HepG2 (cell line): Measurements from ENCODE around the gene OR9A4. TPM values are rescaled to one million over a fixed set of nuclear protein-coding genes. Genes with fewer than 3 reads are reported as not detected.

ENCODE experiments used
- ATAC-seq: fragments of 200-7000 bp; cut with Tn5 transposase; 3 replicates; pipeline ENCODE4 v1.9.1; 2020; ENCODE audit warnings: mild to moderate bottlenecking, moderate library complexity
- BruUV-seq: library from RNA; stranded (reverse); fragments of 400-500 nt; replicated peaks from 2 replicates; lab custom pipeline; 2021; lab: Mats Ljungman, UMichigan
- CTCF ChIA-PET: fragments of 300-600 bp; formaldehyde crosslinking; extraction: SDS; loops from one replicate; lab custom pipeline; 2021; ENCODE audit warnings: low total read pairs, inconsistent platforms, low intra/inter-chr PET ratio; lab: Yijun Ruan, JAX
- POLR2A ChIA-PET: fragments of 350-600 bp; sonication (Branson Sonifier 250); formaldehyde crosslinking; loops from one replicate; lab custom pipeline; 2020; ENCODE audit warnings: antibody characterized with exemption, inconsistent platforms; lab: Yijun Ruan, JAX
- DNase-seq: peaks from one replicate; pipeline ENCODE4 v3.0.0-alpha.2; 2015; ENCODE audit warnings: low spot score
- FAIRE-seq: peaks from 3 replicates; lab custom pipeline; 2011; peaks lifted over from hg19 to GRCh38; lab: Jason Lieb, UNC
- H2AFZ ChIP-seq: one replicate; pipeline ENCODE4 v1.6.1; 2011; ENCODE audit warnings: low read length, inconsistent platforms
- H3K27ac ChIP-seq: fragments of 300-600 bp; 3 replicates; pipeline ENCODE4 v1.8.0; 2011; ENCODE audit warnings: mixed run types, mild to moderate bottlenecking, mixed read lengths, low read length, inconsistent platforms; ENCODE audit not compliant: insufficient read depth; ENCODE audit errors: extremely low read length
- H3K27me3 ChIP-seq, 2 experiments: fragments of 200-600 bp in 1 of 2; 2 replicates in 1 of 2; 3 replicates in 1 of 2; pipeline versions ENCODE4 v1.6.0 to v1.8.0; 2011; ENCODE audit warnings: low read length in 2 of 2, mild to moderate bottlenecking in 2 of 2, moderate library complexity in 2 of 2, inconsistent platforms in 1 of 2; ENCODE audit not compliant: insufficient read depth in 2 of 2, control insufficient read depth in 1 of 2
- H3K36me3 ChIP-seq, 2 experiments: fragments of 200-600 bp in 1 of 2; replicated peaks in 1 of 2; 2 replicates in 1 of 2; 3 replicates in 1 of 2; pipeline versions ENCODE4 v1.5.1 to v1.8.0; 2011; ENCODE audit warnings: low read length in 2 of 2, inconsistent platforms in 1 of 2; ENCODE audit not compliant: insufficient read depth in 2 of 2, control insufficient read depth in 1 of 2
- H3K4me1 ChIP-seq: 2 replicates; pipeline ENCODE4 v1.5.1; 2012; ENCODE audit warnings: low read length, inconsistent platforms; ENCODE audit not compliant: insufficient read depth
- H3K4me2 ChIP-seq: 2 replicates; pipeline ENCODE4 v1.6.0; 2011; ENCODE audit warnings: low read depth, low read length, inconsistent platforms
- H3K4me3 ChIP-seq, 3 experiments: fragments of 200-600 bp in 1 of 3; sonication (generic), shearing (Covaris generic) in 1 of 3; replicated peaks in 1 of 3; 2 replicates each; pipeline ENCODE4 v1.5.1; 2011 to 2016; ENCODE audit warnings: low read length in 3 of 3, inconsistent platforms in 2 of 3, low read depth in 2 of 3, mild to moderate bottlenecking in 2 of 3, control low read depth in 1 of 3, mixed read lengths in 1 of 3; ENCODE audit not compliant: insufficient read depth in 1 of 3
- H3K79me2 ChIP-seq: one replicate; pipeline ENCODE4 v1.6.1; 2011; ENCODE audit warnings: low read length, inconsistent platforms; ENCODE audit not compliant: insufficient read depth
- H3K9ac ChIP-seq: 2 replicates; pipeline ENCODE4 v1.6.0; 2011; ENCODE audit warnings: mild to moderate bottlenecking, low read depth, low read length, inconsistent platforms; ENCODE audit not compliant: insufficient read depth
- H3K9me3 ChIP-seq: 2 replicates; pipeline ENCODE4 v1.5.1; 2012; ENCODE audit warnings: mild to moderate bottlenecking, low read length
- H4K20me1 ChIP-seq: 2 replicates; pipeline ENCODE4 v1.6.0; 2011; ENCODE audit warnings: inconsistent platforms, mild to moderate bottlenecking, low read length, moderate library complexity; ENCODE audit not compliant: insufficient read depth
- NFE2 ChIP-seq: sonication (generic); formaldehyde crosslinking; IDR thresholded peaks from 2 replicates; pipeline ENCODE4 v1.4.0; 2020; ENCODE audit warnings: missing genetic modification reagents
- ONECUT2 ChIP-seq: sonication (generic); formaldehyde crosslinking; IDR thresholded peaks from 2 replicates; pipeline ENCODE4 v1.4.0; 2020; ENCODE audit warnings: missing genetic modification reagents
- RAD21 ChIP-seq: fragments of 450-650 bp; formaldehyde crosslinking; IDR thresholded peaks from 2 replicates; pipeline ENCODE4 v1.5.0; 2020; ENCODE audit warnings: mild to moderate bottlenecking
- TAF15 ChIP-seq: fragments of 200-400 bp; formaldehyde crosslinking; IDR thresholded peaks from one replicate; pipeline ENCODE4 v1.6.1; 2018; ENCODE audit warnings: mild to moderate bottlenecking, low read depth, low read length; ENCODE audit not compliant: poor library complexity, severe bottlenecking
- THAP11 ChIP-seq: IDR thresholded peaks from 2 replicates; pipeline ENCODE4 v1.6.1; 2016; ENCODE audit warnings: missing biosample characterization, missing genetic modification reagents
- ZEB1 ChIP-seq: IDR thresholded peaks from 2 replicates; pipeline ENCODE4 v1.6.1; 2012; ENCODE audit warnings: mild to moderate bottlenecking, low read depth, inconsistent platforms; ENCODE audit not compliant: insufficient replicate concordance
- ZNF766 ChIP-seq: sonication (generic); formaldehyde crosslinking; IDR thresholded peaks from 2 replicates; pipeline ENCODE4 v1.5.0; 2020; ENCODE audit warnings: missing genetic modification reagents, borderline replicate concordance
- WGBS: methylation state at CpG from one replicate; pipeline ENCODE4 v1.1.6; 2017; ENCODE audit warnings: low lambda C conversion rate; 5-methylcytosine and 5-hydroxymethylcytosine counted together
- in situ Hi-C: cut with HindIII; loops from 2 replicates; pipeline ENCODE4 v1.10.0; 2017; ENCODE audit warnings: low pct_unique_long_range_greater_than_20kb; ENCODE audit not compliant: extremely low pct_ligation_motif_present
- intact Hi-C: fragments of 100-400 bp; cut with micrococcal nuclease; formaldehyde crosslinking; loops from one replicate; pipeline ENCODE4 v1.10.0; 2022; ENCODE audit not compliant: unreplicated experiment
- polyA plus RNA-seq, 8 experiments: library from polyadenylated mRNA; depleted of rRNA in 3 of 8; stranded (reverse) in 7 of 8; unstranded in 1 of 8; fragments of >200 nt; fragmentation: Illumina TruSeq in 4 of 8; extraction: Trizol in 4 of 8; gene quantifications; 2 replicates each; pipeline versions ENCODE4 v1.2.1 to v1.2.3, GENCODE V29; 2011 to 2016; ENCODE audit warnings: low read depth in 4 of 8, missing spikeins in 1 of 8, mixed read lengths in 1 of 8; ENCODE audit not compliant: insufficient read depth in 1 of 8
- total RNA-seq, 5 experiments: library from RNA; depleted of rRNA; stranded (reverse); fragments of >200 nt; fragmentation: Illumina TruSeq; extraction: Trizol; gene quantifications; 2 replicates each; pipeline ENCODE4 v1.2.3, GENCODE V29; 2016; ENCODE audit warnings: low read depth in 1 of 5
- TF ChIP-seq, protein P1 (sequence below): sonication (generic); formaldehyde crosslinking; IDR thresholded peaks from 2 replicates; pipeline ENCODE4 v1.4.0; 2020; ENCODE audit warnings: missing genetic modification reagents, mild to moderate bottlenecking, borderline replicate concordance
- TF ChIP-seq, protein P2 (sequence below): fragments of 450-650 bp; IDR thresholded peaks from 2 replicates; pipeline ENCODE4 v1.6.1; 2017

The OR9A4 gene
- total and polyA plus RNA-seq, 2 of the 13 experiments (the other 11 are each of a cell fraction or from before 2014, with no cell fraction given): not detected

DNA sequence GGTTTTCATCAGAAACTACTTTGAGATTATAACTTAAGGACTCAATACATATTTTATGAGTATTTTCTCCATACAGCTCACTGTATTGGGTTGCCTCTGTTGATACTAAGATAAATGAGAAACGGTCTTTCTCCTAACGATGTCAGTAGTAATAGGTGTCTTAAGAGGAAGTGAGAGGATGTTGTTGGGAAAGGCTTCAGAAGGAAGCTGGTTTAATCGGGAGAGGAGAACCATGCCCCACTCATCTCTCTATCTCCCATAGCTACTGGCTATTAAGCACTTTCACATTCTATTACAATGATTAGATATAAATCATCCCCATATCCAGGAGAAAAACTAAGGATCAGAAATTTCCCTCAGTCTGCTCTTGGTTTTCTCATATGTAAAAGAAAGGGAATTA is 28.6 kb downstream of the OR9A4 start (continued):
- TF ChIP-seq NFE2 (CRISPR knock-in tag): no peak
- no peak for TF ChIP-seq ONECUT2 (CRISPR knock-in tag)

DNA sequence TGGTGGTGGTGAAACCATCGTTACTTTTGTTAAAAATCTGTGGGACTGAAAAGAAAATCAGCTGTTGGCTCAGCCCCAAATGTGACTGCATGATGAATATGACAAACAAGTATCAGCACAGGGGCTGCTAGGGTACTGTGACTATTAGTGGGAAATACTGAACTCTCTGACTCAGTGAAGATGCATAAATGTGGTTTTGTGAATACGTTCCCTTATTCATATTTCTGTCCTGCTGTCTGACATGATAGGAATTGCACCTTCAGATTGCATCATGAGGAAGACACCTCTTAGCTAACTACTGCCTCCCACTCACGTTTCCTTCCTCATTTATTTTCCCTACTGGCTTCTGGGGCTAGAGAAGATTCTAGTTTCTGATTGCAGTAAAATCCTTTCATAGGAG is 29.2 kb downstream of the OR9A4 start:
- TF ChIP-seq RAD21 (CRISPR knock-in tag) (no peak), TAF15 (no peak), THAP11 (no peak), ZNF766 (CRISPR knock-in tag) (no peak), ZEB1 (no peak)
- TF ChIP-seq, protein P1, sequence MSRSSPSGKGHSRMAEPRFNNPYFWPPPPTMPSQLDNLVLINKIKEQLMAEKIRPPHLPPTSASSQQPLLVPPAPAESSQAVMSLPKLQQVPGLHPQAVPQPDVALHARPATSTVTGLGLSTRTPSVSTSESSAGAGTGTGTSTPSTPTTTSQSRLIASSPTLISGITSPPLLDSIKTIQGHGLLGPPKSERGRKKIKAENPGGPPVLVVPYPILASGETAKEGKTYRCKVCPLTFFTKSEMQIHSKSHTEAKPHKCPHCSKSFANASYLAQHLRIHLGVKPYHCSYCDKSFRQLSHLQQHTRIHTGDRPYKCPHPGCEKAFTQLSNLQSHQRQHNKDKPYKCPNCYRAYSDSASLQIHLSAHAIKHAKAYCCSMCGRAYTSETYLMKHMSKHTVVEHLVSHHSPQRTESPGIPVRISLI: no peak
- TF ChIP-seq, protein P2, sequence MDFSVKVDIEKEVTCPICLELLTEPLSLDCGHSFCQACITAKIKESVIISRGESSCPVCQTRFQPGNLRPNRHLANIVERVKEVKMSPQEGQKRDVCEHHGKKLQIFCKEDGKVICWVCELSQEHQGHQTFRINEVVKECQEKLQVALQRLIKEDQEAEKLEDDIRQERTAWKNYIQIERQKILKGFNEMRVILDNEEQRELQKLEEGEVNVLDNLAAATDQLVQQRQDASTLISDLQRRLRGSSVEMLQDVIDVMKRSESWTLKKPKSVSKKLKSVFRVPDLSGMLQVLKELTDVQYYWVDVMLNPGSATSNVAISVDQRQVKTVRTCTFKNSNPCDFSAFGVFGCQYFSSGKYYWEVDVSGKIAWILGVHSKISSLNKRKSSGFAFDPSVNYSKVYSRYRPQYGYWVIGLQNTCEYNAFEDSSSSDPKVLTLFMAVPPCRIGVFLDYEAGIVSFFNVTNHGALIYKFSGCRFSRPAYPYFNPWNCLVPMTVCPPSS: no peak
- TF ChIP-seq, all 625 proteins: peak for 0
- in situ Hi-C loops: no loop called here
- Histone ChIP-seq H3K4me1 (no peaks in the 10 kb centered on the region), H3K9ac (no peak overlapping the region), H3K27me3 (no peaks in the 10 kb centered on the region), H4K20me1 (no peaks in the 10 kb centered on the region), H3K4me2 (no peak overlapping the region), H3K36me3 (no peaks in the 10 kb centered on the region), H3K4me3 (no peak overlapping the region), H2AFZ (no peak overlapping the region), H3K27ac (no peak overlapping the region), H3K79me2 (no peaks in the 10 kb centered on the region), H3K9me3 (peaks cover 11% of the 10 kb centered on the region)
- FAIRE-seq (no peak), ATAC-seq (no peak), DNase-seq (no peak)
- BruUV-seq: no TSS peak
- under 1% methylated on average over 3 of the region's 3 CpGs for WGBS
- intact Hi-C loops: no loop called here
- ChIA-PET CTCF (no interaction called here), POLR2A (no interaction called here)
